Left cardiac atrium (tissue), 4 donors: ENCODE measurements around the gene AFAP1L1. TPM values are rescaled to one million over a fixed set of nuclear protein-coding genes. Genes with fewer than 3 reads are reported as not detected.

Source experiments
- ATAC-seq, 2 donors: fragments of 200-7000 bp; cut with Tn5 transposase; one replicate each; pipeline ENCODE4 v1.9.1; 2020; ENCODE audit warnings: mild to moderate bottlenecking in 2 of 2, moderate library complexity in 2 of 2
- DNase-seq: peaks from one replicate; pipeline ENCODE4 v3.0.0-alpha.2; 2020
- intact Hi-C, 2 donors: fragments of 100-400 bp; cut with DNase I; formaldehyde crosslinking; loops; one replicate each; pipeline versions ENCODE4 v1.14.1 to v1.15.1; 2022 to 2023
- total RNA-seq, 2 donors: library from RNA; stranded (reverse); fragmentation: NEBNext Ultra II Directional; extraction: Animal tissue kit (Norgen Biotek cat#: 25700); gene quantifications; one replicate each; pipeline ENCODE4 v1.2.1, GENCODE V29; 2021
- donor health status: DM: no; HTN: yes; CAD: no.
- donor health status: DM: no; HTN: yes; CAD: no; lungs with severe emphysema.
- donor health status: DM: yes; HTN: yes; CAD: no.
- donor health status: Dilated cardiomyopathy.

AFAP1L1 gene
- total RNA-seq, 2 donors from 2014 or later = 32.8 to 38.6 TPM

- DNase-seq (no peak), ATAC-seq (no peak)
- intact Hi-C loops = no loop called here
These were observed 88.6 kb downstream of the AFAP1L1 start for GRCh38 chr5:149360272-149360671.

GRCh38 chr5:149362541-149362940, 90.9 kb downstream of the AFAP1L1 start:
- ATAC-seq (no peak), DNase-seq (no peak)
- intact Hi-C loops = no loop called here

GRCh38 chr5:149363358-149363757, 91.7 kb downstream of the AFAP1L1 start:
- ATAC-seq (no peak), DNase-seq (no peak)
- intact Hi-C loops = no loop called here

GRCh38 chr5:149363936-149364335, 92.3 kb downstream of the AFAP1L1 start:
- DNase-seq = no peak
- no peak for ATAC-seq
- intact Hi-C loops = no loop called here

- intact Hi-C loops = loop anchor here (5.0 kb wide), 2 partner anchors 47 to 97 kb away; no protein-coding TSS in a partner anchor
- DNase-seq (no peak), ATAC-seq (no peak)
These were observed 93.1 kb downstream of the AFAP1L1 start for GRCh38 chr5:149364719-149365118.

- ATAC-seq (no peak), DNase-seq (no peak)
- intact Hi-C loops = loop anchor here (5.0 kb wide), 2 partner anchors 48 to 98 kb away; no protein-coding TSS in a partner anchor
These were observed 93.8 kb downstream of the AFAP1L1 start for GRCh38 chr5:149365418-149365817.

GRCh38 chr5:149366169-149366729, 94.6 kb downstream of the AFAP1L1 start:
- DNase-seq (no peak), ATAC-seq (no peak)
- intact Hi-C loops = loop anchor here (5.0 kb wide), 2 partner anchors 49 to 99 kb away; no protein-coding TSS in a partner anchor

GRCh38 chr5:149367249-149367971, 95.8 kb downstream of the AFAP1L1 start:
- DNase-seq (peak; percentile 62), ATAC-seq (peak; percentile 50 to 61)
- intact Hi-C loops = loop anchor here (5.0 kb wide), 2 partner anchors 50 to 100 kb away; no protein-coding TSS in a partner anchor

GRCh38 chr5:149367972-149368645, 96.5 kb downstream of the AFAP1L1 start:
- intact Hi-C loops = loop anchor here (5.0 kb wide), 2 partner anchors 51 to 101 kb away; no protein-coding TSS in a partner anchor

GRCh38 chr5:149370878-149371277, 99.2 kb downstream of the AFAP1L1 start:
- ATAC-seq (no peak), DNase-seq (no peak)
- intact Hi-C loops = loop anchor here in 1 of 2 donors (5.0 kb wide), 2 partner anchors 104 to 191 kb away; no protein-coding TSS in a partner anchor

More at GRCh38 chr5:149367972-149368645, 96.5 kb downstream of the AFAP1L1 start:
- ATAC-seq (no peak), DNase-seq (no peak)

- ATAC-seq = peak; percentile 76 to 85
- peak; percentile 67 for DNase-seq
- intact Hi-C loops = loop anchor here in 1 of 2 donors (5.0 kb wide), 2 partner anchors 104 to 191 kb away; no protein-coding TSS in a partner anchor
These were observed 99.8 kb downstream of the AFAP1L1 start for GRCh38 chr5:149371296-149371962.

GRCh38 chr5:149372076-149372795, 100.6 kb downstream of the AFAP1L1 start:
- DNase-seq = no peak
- no peak for ATAC-seq
- intact Hi-C loops = loop anchor here in 1 of 2 donors (5.0 kb wide), 2 partner anchors 105 to 190 kb away; no protein-coding TSS in a partner anchor

- no peak for ATAC-seq
- intact Hi-C loops = loop anchor here in 1 of 2 donors (5.0 kb wide), 2 partner anchors 106 to 189 kb away; no protein-coding TSS in a partner anchor
- no peak for DNase-seq
These were observed 101.3 kb downstream of the AFAP1L1 start for GRCh38 chr5:149372932-149373331.

GRCh38 chr5:149374303-149374702, 102.6 kb downstream of the AFAP1L1 start:
- intact Hi-C loops = loop anchor here in 1 of 2 donors (5.0 kb wide), 2 partner anchors 107 to 188 kb away; no protein-coding TSS in a partner anchor
- DNase-seq = no peak
- no peak for ATAC-seq

- intact Hi-C loops = loop anchor here in 1 of 2 donors (5.0 kb wide), 2 partner anchors 108 to 188 kb away; no protein-coding TSS in a partner anchor
- no peak for DNase-seq
- ATAC-seq = no peak
These were observed 103.1 kb downstream of the AFAP1L1 start for GRCh38 chr5:149374801-149375200.

- ATAC-seq (no peak), DNase-seq (no peak)
- intact Hi-C loops = no loop called here
These were observed 103.8 kb downstream of the AFAP1L1 start for GRCh38 chr5:149375434-149375833.

- intact Hi-C loops = no loop called here
- ATAC-seq (no peak), DNase-seq (no peak)
These were observed 104.4 kb downstream of the AFAP1L1 start for GRCh38 chr5:149376104-149376503.
